Measurements from ENCODE around the gene SENP3.

DNA sequence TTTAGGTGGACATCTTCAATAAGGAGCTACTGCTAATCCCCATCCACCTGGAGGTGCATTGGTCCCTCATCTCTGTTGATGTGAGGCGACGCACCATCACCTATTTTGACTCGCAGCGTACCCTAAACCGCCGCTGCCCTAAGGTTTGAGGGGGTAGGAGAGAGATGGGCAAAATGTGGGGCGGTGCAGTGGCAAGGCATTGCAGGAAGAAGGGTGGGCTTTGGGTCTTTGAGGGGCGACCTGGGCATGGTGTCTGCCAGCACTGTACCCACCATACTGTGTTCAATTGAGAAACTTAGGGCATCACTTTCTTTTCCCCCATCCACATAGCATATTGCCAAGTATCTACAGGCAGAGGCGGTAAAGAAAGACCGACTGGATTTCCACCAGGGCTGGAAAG lies 8.6 kb downstream of the SENP3 start:
- TF ChIP-seq TAF1 (IDR thresholded peaks at IDR 0.05; ENCODE audit: borderline replicate concordance, insufficient read depth, low read length) (no peak), FOXP2 (optimal IDR thresholded peaks at IDR 0.05; ENCODE audit: borderline replicate concordance, extremely low read depth, extremely low read length, insufficient read depth) (no peak), POLR2AphosphoS5 (IDR thresholded peaks at IDR 0.05; ENCODE audit: low read depth, low read length) (no peak)

Measured in PFSK-1 (cell line).